Endodermal cell (in vitro differentiated cells): ENCODE results near the gene MYCBP2. TPM values are rescaled to one million over a fixed set of nuclear protein-coding genes. Genes with fewer than 3 reads are reported as not detected.

Experiments
- DNase-seq: peaks from one replicate; pipeline ENCODE4 v3.0.0-alpha.2; 2017
- H3K27ac ChIP-seq: 2 replicates; pipeline ENCODE4 v1.5.1; 2013; ENCODE audit warnings: mild to moderate bottlenecking, low read depth, low read length, moderate library complexity
- H3K27me3 ChIP-seq: 2 replicates; pipeline ENCODE4 v1.6.1; 2013; ENCODE audit warnings: mild to moderate bottlenecking, low read length, moderate library complexity; ENCODE audit not compliant: insufficient read depth, control insufficient read depth, poor library complexity, severe bottlenecking
- H3K36me3 ChIP-seq: 2 replicates; pipeline ENCODE4 v1.7.0; 2013; ENCODE audit warnings: mild to moderate bottlenecking, low read length, moderate library complexity; ENCODE audit not compliant: control insufficient read depth, insufficient read depth
- H3K4me1 ChIP-seq: one replicate; pipeline ENCODE4 v1.7.0; 2013; ENCODE audit warnings: low read length; ENCODE audit not compliant: control insufficient read depth, insufficient read depth
- H3K4me3 ChIP-seq: 2 replicates; pipeline ENCODE4 v1.5.1; 2013; ENCODE audit warnings: mild to moderate bottlenecking, low read length, moderate library complexity
- H3K9ac ChIP-seq: 2 replicates; pipeline ENCODE4 v1.6.1; 2013; ENCODE audit warnings: mild to moderate bottlenecking, low read length, moderate library complexity; ENCODE audit not compliant: poor library complexity, severe bottlenecking; ENCODE audit errors: extremely low read depth
- H3K9me3 ChIP-seq: 2 replicates; pipeline ENCODE4 v1.6.1; 2013; ENCODE audit warnings: mild to moderate bottlenecking, low read length, moderate library complexity; ENCODE audit not compliant: control insufficient read depth
- H3K27ac Mint-ChIP-seq: 2 replicates; pipeline ENCODE4 v1.8.0; 2020; ENCODE audit warnings: mixed read lengths
- H3K27me3 Mint-ChIP-seq: 2 replicates; pipeline ENCODE4 v1.8.0; 2021; ENCODE audit warnings: mild to moderate bottlenecking, mixed read lengths; ENCODE audit not compliant: insufficient read depth
- H3K36me3 Mint-ChIP-seq: 2 replicates; pipeline ENCODE4 v1.8.0; 2020; ENCODE audit warnings: low read depth, mixed read lengths
- H3K4me1 Mint-ChIP-seq: 2 replicates; pipeline ENCODE4 v1.8.0; 2020; ENCODE audit warnings: mixed read lengths
- H3K4me3 Mint-ChIP-seq: 2 replicates; pipeline ENCODE4 v1.8.0; 2020; ENCODE audit warnings: mild to moderate bottlenecking, moderate library complexity, mixed read lengths
- H3K9me3 Mint-ChIP-seq: 2 replicates; pipeline ENCODE4 v1.8.0; 2020; ENCODE audit warnings: mild to moderate bottlenecking, mixed read lengths
- WGBS, 2 experiments: methylation state at CpG; one replicate each; pipeline versions ENCODE4 v1.1.5 to v1.1.7; 2013; ENCODE audit warnings: missing lambda C conversion rate in 2 of 2, mixed read lengths in 1 of 2; ENCODE audit not compliant: insufficient coverage in 1 of 2, insufficient read length in 1 of 2; 5-methylcytosine and 5-hydroxymethylcytosine counted together
- total RNA-seq, 2 donors: library from RNA; stranded (reverse); fragmentation: NEBNext Ultra II Directional in 1 of 2; extraction: Animal tissue kit (Norgen Biotek cat#: 25700) in 1 of 2; gene quantifications; 2 replicates in 1 of 2; 3 replicates in 1 of 2; pipeline ENCODE4 v1.2.1, GENCODE V29; 2021
- TF ChIP-seq, protein P1 (sequence below): fragments of 200-600 bp; sonication (generic); conservative IDR thresholded peaks from 2 replicates; pipeline ENCODE4 v1.5.0; 2021; ENCODE audit warnings: antibody characterized with exemption, mild to moderate bottlenecking

The MYCBP2 gene
- total RNA-seq, 2 donors from 2014 or later = 32.5 to 32.9 TPM

DNA sequence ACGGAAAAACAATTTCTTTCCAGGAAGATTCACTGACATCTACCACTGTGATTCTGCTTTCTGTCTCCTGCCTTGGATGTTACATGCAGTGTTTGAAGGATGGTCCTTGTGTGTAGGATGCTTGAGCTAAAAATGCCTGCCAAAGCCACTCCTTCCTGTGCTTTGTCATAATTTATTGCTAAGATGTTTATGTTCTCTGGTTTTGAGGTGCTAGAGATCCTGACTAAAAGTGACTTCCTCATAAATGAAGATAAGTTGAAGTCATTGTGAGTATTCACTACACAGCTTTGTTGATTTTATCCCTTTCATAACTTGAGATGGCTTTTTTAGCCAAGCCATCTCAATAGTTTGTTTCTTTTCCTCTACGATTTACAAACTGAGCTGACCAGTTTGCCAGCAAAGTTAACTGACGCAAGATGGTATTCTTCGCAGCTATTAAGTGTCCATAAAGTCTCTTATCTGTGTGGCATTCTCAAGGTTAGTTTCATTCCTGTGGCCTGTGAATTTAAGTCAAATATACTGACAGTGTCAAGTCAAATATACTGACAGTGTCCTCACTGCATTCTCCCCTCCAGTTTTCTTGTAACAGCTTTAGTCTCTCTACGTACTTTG lies 284.2 kb downstream of the MYCBP2 start:
- Histone ChIP-seq H3K9me3 (peaks cover 6% of the 10 kb centered on the region), H3K4me3 (no peak overlapping the region), H3K27ac (no peak overlapping the region), H3K4me1 (peaks cover 10% of the 10 kb centered on the region), H3K27me3 (no peaks in the 10 kb centered on the region), H3K36me3 (peaks cover 6% of the 10 kb centered on the region), H3K9ac (no peak overlapping the region)
- 95 to 97% methylated on average over 5 of the region's 5 CpGs for whole genome bisulfite sequencing, 2 experiments
- no peaks in the 10 kb centered on the region for H3K9me3 Mint-ChIP-seq
- H3K4me3 Mint-ChIP-seq = no peak overlapping the region
- H3K27me3 Mint-ChIP-seq = no peaks in the 10 kb centered on the region
- H3K4me1 Mint-ChIP-seq = peaks cover 24% of the 10 kb centered on the region
- DNase-seq = no peak
- H3K36me3 Mint-ChIP-seq = peaks cover 7% of the 10 kb centered on the region
- H3K27ac Mint-ChIP-seq = no peak overlapping the region
- TF ChIP-seq, protein P1, sequence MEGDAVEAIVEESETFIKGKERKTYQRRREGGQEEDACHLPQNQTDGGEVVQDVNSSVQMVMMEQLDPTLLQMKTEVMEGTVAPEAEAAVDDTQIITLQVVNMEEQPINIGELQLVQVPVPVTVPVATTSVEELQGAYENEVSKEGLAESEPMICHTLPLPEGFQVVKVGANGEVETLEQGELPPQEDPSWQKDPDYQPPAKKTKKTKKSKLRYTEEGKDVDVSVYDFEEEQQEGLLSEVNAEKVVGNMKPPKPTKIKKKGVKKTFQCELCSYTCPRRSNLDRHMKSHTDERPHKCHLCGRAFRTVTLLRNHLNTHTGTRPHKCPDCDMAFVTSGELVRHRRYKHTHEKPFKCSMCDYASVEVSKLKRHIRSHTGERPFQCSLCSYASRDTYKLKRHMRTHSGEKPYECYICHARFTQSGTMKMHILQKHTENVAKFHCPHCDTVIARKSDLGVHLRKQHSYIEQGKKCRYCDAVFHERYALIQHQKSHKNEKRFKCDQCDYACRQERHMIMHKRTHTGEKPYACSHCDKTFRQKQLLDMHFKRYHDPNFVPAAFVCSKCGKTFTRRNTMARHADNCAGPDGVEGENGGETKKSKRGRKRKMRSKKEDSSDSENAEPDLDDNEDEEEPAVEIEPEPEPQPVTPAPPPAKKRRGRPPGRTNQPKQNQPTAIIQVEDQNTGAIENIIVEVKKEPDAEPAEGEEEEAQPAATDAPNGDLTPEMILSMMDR = no peak

GRCh38 chr13:77040835-77041234 lies 286.1 kb downstream of the MYCBP2 start:
- no peak overlapping the region for H3K4me3 ChIP-seq
- no peak overlapping the region for H3K27ac Mint-ChIP-seq
- H3K4me1 Mint-ChIP-seq = peaks cover 12% of the 10 kb centered on the region
- no peak for DNase-seq
- peaks cover 2% of the 10 kb centered on the region for H3K36me3 Mint-ChIP-seq
- no peaks in the 10 kb centered on the region for H3K4me1 ChIP-seq
- H3K4me3 Mint-ChIP-seq = no peak overlapping the region
- no peaks in the 10 kb centered on the region for H3K9me3 Mint-ChIP-seq
- no peak overlapping the region for H3K9ac ChIP-seq
- H3K36me3 ChIP-seq = peaks cover 6% of the 10 kb centered on the region
- H3K27me3 ChIP-seq = no peaks in the 10 kb centered on the region
- H3K27me3 Mint-ChIP-seq = no peaks in the 10 kb centered on the region
- WGBS, 2 experiments = 89 to 95% methylated on average over 3 to 9 of the region's 9 CpGs
- H3K27ac ChIP-seq = no peak overlapping the region
- TF ChIP-seq, protein P1 = no peak
- peaks cover 6% of the 10 kb centered on the region for H3K9me3 ChIP-seq

- Histone ChIP-seq H3K4me3 (no peak overlapping the region), H3K9ac (no peak overlapping the region), H3K9me3 (peaks cover 6% of the 10 kb centered on the region), H3K27ac (no peak overlapping the region), H3K4me1 (no peaks in the 10 kb centered on the region), H3K36me3 (peaks cover 4% of the 10 kb centered on the region), H3K27me3 (no peaks in the 10 kb centered on the region)
- DNase-seq = no peak
- Mint-ChIP-seq H3K4me1 (peaks cover 12% of the 10 kb centered on the region), H3K4me3 (no peak overlapping the region), H3K36me3 (peaks cover 2% of the 10 kb centered on the region), H3K9me3 (no peaks in the 10 kb centered on the region), H3K27ac (no peak overlapping the region), H3K27me3 (no peaks in the 10 kb centered on the region)
- TF ChIP-seq, protein P1 = no peak
- WGBS, 2 experiments = 93 to 94% methylated on average over 6 to 7 of the region's 7 CpGs
Observed at GRCh38 chr13:77040076-77040475, 286.8 kb downstream of the MYCBP2 start.
